ENCODE results near the gene TACC2.

Gene TACC2

DNA sequence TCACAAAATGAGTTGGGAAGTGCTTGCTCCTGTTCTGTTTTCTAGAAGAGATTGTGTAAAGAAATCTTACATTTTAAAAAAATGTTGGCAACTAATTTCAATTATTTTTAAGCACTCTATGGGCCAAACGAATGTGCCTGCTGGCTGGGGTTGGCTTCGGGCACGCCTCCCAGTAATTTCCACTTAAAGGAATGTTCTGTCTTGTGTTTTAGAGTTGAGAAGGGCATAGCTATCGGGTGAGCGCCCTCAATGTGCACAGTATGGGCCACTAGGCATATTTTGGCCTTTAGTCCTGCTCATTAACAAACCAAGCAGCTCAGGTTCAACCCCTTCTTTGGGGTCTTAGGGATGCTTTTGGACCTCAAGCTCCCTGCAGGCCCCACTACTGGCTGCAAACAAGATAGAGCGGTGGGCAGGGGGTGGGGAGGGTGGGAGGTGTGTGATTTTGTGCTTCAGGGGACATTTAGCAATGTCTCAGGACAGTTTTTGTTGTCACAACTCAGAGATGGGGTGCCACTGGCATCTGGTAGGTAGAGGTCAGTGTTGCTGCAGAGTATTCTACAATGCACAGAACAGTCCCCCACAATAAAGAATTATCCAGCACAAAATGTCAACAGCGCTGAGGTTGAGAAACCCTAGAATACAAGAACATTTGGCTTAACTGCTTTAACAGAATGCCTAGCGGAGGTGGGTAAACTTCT lies 40.7 kb downstream of the TACC2 start:
- peak; percentile 45 for DNase-seq

GRCh38 chr10:122030200-122030552 lies 41.2 kb downstream of the TACC2 start:
- no peak for DNase-seq

GRCh38 chr10:122033224-122033926 lies 44.4 kb downstream of the TACC2 start:
- DNase-seq: no peak

GRCh38 chr10:122034149-122034756 lies 45.3 kb downstream of the TACC2 start:
- DNase-seq: no peak

DNA sequence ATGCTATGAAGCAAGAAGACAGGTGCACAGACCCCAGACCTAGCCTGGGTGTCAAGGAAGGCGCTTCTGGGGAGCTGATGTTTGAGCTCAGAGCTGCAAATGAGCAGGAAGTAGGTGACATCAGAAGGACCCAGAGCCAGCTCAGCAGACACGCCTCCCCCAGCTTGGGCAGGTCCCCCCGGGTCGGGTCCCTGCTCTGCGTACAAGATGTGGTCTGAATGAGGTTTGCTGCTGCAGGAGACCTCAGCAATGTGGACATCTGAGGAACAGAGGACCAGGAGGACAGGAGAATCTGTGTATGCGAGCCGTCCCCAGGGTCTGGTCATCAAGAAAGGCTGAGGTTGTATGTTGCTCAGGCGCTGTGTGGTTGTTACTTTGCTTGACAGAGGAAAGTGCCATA lies 51.8 kb downstream of the TACC2 start:
- DNase-seq: no peak

GRCh38 chr10:122042836-122043235 lies 53.9 kb downstream of the TACC2 start:
- DNase-seq: no peak

DNA sequence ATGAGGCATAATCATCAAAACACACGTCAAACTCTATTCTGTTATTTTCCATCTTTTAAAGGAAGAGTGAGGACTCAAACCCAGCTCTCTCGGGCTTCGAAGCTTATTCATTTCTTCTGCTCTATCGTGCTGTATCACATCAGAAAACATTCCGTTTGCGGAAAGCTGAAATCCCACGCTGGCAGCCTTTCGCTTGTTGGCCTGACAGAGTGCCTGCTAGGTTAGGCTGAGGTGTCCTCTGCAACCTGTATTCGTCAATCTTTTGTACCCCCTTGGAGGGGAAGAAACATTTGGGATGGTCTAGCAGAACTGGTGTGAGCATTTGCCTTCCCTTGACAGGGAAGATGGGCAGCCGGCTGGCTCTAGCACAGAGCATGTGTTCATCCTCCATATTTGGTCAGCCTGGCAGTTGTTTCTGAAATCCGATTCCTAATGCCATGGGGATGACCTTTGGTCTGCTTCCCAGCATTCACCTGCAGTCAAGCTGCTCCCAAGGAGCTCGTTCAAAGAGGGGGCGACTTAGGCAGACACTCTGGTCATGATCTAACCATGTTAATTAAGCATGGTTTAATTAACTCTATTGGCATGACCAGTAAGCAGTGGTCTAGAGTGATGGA lies 55.2 kb downstream of the TACC2 start:
- DNase-seq: peak; percentile 79

DNA sequence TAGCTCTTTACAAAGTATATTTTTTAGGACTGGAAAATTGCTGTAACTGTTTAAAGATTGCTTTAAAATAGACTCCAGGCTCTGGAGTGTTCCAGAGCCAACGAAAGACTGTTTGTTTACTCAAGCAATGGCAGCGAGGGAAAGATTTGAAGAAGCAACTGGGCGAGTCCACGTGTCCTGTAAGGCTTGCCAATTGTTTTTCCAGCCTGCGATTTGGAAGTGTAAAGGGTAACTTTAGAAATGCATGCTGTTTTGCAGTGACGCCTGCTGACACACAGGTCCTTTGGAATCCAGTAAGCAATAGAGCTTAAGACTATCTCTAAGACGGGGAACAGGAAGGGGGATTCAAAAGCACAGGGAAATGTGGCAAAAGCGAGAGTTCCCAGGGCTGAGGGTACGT lies 55.8 kb downstream of the TACC2 start:
- DNase-seq: peak; percentile 86

DNA sequence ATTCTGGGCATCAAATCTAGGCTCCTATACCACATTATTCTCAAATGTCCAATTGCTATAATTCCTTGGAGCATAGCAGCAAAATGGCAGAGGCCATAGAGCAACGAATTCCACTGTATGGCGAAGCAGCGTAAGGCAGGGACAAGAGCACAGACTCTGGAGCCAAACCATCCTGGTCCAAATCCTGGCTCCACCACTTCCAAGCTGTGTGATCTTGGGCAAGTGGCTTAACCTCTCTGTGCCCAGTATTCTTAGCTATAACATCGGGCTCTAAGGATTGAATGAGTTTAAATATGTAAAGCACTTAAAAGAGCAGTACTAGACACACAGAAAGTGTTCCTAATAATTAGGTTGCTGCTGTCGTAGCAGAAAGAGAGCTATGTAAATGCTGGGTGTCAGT lies 56.2 kb downstream of the TACC2 start:
- DNase-seq: no peak

DNA sequence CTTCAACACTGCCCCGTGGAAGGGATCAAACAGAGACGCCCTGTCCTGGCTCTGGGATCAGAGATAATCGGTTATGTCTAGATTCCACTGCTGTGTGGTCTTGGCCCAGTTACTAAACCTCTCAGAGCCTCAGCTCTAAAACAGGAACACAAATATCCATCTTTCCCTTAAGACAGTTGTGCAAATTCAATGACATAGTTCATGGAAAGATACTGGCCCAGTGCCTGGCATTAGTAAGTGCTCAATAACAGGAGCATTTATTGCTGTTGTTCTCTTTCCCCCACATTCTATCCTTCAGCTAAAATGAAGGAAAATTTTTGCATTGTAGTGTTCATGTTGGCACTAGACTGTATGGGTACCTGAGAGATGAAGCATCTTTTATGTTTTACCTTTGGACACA lies 58.6 kb downstream of the TACC2 start:
- DNase-seq: no peak

DNA sequence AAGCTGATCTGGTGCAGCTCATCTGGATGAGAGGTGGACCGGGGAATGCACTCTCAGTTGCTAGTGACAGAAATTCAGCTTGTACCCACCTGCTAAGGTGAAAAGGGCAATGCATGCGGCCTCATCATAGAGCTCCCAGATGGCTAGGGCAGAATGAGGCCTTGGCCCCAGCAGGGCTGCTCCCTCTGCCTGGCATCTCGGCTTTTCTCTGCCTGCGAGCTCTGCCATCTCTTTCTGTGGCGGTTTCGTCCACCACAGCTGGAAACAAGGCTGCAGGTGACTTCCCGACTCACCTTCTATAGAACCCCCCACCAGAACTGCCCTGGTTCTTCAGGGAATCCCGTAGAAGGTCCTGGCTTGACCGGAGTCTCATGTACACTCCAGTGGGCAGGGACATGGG lies 60.1 kb downstream of the TACC2 start:
- DNase-seq: no peak

DNA sequence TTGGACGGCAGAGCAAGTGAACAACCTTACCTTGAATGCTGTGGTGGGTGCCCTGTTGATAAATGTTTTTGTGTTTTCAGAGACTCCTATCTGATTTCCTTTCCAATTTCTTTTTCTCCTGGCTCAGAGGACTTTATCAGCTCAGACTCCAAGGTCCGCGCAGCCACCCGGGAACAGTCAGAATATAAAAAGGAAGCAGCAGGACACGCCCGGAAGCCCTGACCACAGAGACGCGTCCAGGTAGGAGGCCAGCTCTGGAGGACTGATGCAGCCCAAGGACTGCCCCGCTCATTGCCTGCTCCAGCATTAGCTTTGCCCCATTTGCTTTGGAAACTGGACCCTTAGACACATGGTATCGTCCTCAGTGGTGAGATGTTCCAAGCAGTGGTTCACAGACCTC lies 61.3 kb downstream of the TACC2 start:
- DNase-seq: no peak

GRCh38 chr10:122050811-122051210 lies 61.8 kb downstream of the TACC2 start:
- DNase-seq: no peak

DNA sequence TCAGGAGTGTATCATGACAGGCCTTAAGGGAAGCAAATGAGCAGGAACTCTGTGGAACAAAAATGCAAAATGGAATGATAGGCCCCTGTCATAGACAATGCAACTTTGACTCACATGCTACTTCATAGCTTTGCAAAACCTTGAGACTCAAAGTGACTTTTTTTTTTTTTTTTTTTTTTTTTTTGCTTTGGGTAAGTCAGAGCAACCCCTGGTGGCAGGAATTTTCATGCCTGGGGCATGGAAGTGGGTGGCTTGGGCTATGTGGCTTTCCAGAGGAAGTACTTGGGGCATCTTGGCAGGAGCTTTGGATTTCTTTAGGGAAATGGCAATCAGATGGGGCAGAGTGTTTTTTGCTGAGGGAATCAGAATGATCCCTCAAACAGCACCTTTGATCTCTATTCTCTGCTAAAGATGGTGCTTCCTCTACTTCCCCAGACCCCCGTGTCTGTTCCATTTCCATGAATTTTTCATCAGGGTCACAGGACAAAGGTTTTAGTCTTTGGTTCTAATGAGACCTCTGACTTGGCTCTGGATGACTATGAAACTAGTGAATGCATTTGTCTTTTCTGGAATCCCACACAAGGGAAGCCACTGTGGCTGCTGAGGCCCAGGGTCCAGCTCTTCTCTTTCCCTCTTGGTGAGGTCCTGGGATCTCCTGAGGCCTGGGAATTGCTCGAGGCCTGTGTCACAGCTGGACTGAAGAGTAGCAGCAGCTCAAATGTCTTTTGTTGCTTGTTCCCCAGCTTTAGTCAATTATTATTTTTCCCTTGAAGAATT lies 62.8 kb downstream of the TACC2 start:
- DNase-seq: peak; percentile 62

DNA sequence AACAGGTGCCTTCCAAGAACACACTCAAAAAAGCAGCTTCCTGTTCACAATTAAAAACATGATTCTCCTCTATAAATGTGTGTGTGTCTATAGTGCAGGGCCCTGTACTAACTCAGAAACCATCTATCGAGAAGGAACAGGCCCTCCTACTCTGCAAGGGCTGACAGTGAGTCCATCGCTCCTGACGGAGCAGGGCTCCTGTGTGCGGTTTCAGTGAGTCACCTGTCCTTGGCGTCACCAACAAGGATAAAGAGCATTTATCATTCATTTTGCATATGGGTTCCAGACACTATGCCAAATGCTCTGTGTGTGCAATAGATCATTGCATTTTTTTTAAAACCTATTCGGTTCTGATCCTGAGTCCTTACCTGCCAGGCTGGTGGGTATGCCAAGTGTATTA lies 63.7 kb downstream of the TACC2 start:
- no peak for DNase-seq

DNA sequence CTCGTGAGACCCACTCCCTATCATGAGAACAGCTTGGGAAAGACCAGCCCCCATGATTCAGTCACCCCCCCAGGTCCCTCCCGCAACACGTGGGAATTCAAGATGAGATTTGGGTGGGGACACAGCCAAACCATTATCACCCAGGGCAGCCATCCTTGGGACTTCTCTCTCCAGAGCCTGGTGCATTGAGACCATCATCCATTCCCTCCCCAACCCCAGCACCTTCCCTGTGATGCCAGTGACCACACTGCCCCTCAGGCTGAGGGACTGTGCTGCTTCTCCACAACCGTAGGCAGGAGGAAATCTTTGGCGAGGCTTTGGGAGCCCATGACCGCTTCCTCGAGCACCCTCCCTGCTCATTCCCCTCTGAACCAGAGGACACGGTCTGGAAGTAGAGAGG lies 64.4 kb downstream of the TACC2 start:
- DNase-seq: no peak

GRCh38 chr10:122054048-122055025 lies 65.4 kb downstream of the TACC2 start:
- peak; percentile 67 for DNase-seq

DNA sequence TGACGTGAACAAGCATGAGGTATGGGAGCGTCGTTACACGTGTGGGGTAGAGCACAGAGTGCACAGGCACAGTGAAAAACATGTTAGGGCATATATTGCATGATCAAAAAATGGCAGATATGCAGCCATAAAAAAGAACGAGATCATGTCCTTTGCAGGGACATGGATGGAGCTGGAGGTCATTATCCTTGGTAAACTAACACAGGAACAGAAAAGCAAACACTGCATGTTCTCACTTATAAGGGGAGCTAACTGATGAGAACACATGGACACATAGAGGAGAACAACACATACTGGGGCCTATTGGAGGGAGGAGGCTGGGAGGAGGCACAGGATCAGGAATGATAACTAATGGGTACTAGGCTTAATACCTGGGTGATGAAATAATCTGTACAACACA lies 66.3 kb downstream of the TACC2 start:
- no peak for DNase-seq

- DNase-seq: no peak
These were observed 67.6 kb downstream of the TACC2 start for GRCh38 chr10:122056431-122057094.

- DNase-seq: no peak
These were observed 69.0 kb downstream of the TACC2 start for GRCh38 chr10:122057841-122058413.

- DNase-seq: no peak
These were observed 71.3 kb downstream of the TACC2 start for GRCh38 chr10:122060250-122060649.

Measured in right hindlimb (tissue), 1 donor.